ENCODE results near the gene ZNF586. TPM values are rescaled to one million over a fixed set of nuclear protein-coding genes. Genes with fewer than 3 reads are reported as not detected.
A peak's percentile ranks its signal among the peaks of the same experiment; 100 is the strongest.

Gene ZNF586
- total RNA-seq, 1 experiment from 2014 or later, result 13.2 TPM

DNA sequence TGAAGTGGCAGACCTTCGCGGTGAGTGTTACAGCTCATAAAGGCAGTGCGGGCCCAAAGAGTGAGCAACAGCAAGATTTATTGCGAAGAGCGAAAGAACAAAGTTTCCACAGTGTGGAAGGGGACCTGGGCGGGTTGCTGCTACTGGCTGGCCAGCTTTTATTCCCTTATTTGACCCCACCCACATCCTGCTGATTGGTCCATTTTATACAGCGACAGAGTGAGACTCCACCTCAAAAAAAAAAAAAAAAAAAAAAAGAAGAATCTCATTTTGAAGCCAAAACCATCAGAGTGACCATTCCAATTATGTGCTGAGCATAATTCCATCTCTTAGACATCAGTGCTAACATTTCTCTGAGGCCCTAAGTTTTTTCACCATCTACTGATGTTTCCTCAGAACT lies 47.2 kb downstream of the ZNF586 start:
- ChIA-PET CTCF (no interaction called here), POLR2A (ENCODE audit: unreplicated experiment) (no interaction called here)
- Histone ChIP-seq H3K9me3 (ENCODE audit: low read length) (no peaks in the 10 kb centered on the region), H3K4me1 (ENCODE audit: insufficient read depth, low read length) (peaks cover 17% of the 10 kb centered on the region), H3K36me3 (ENCODE audit: low read depth, low read length) (peaks cover 5% of the 10 kb centered on the region), H3K9ac (ENCODE audit: low read length) (no peak overlapping the region), H2AFZ (ENCODE audit: low read length) (no peak overlapping the region), H3K27me3 (ENCODE audit: low read length) (no peaks in the 10 kb centered on the region), H3K79me2 (ENCODE audit: low read length) (peaks cover 53% of the 10 kb centered on the region), H3K27ac (ENCODE audit: low read length) (no peak overlapping the region), H3F3A (ENCODE audit: low read length, unreplicated experiment) (no peaks in the 10 kb centered on the region), H3K9me2 (replicated peaks; ENCODE audit: low read length) (no peaks in the 10 kb centered on the region), H4K20me1 (ENCODE audit: low read length) (no peaks in the 10 kb centered on the region), H3K4me2 (ENCODE audit: low read length) (no peak overlapping the region), H3K4me3 (ENCODE audit: low read length) (no peak overlapping the region)
- no peak for TF ChIP-seq EZH2phosphoT487 (IDR thresholded peaks at IDR 0.05; ENCODE audit: borderline replicate concordance, low read length)
- TF ChIP-seq CTCF (conservative IDR thresholded peaks at IDR 0.05; ENCODE audit: low read depth, low read length), result no peak
- TF ChIP-seq EZH2 (IDR thresholded peaks at IDR 0.05; ENCODE audit: low read length, unreplicated experiment), result no peak
- ATAC-seq (no peak), DNase-seq (no peak)
- no TSS peak for BruUV-seq (replicated peaks)
- intact Hi-C loops (cut with micrococcal nuclease), result loop anchor here (10.0 kb wide), 2 partner anchors 182 to 338 kb away; partner anchors contain the start of genes ZNF211 and ZNF329

- no peak overlapping the region for H3K4me2 ChIP-seq (ENCODE audit: low read length)
- peaks cover 1% of the 10 kb centered on the region; the same call in 1 of the 2 replicates for H4K20me1 ChIP-seq (ENCODE audit: low read length)
- ChIA-PET POLR2A (ENCODE audit: unreplicated experiment) (no interaction called here), CTCF (no interaction called here)
- no peaks in the 10 kb centered on the region for H3K27me3 ChIP-seq (ENCODE audit: low read length)
- H3K4me1 ChIP-seq (ENCODE audit: insufficient read depth, low read length), result peaks cover 21% of the 10 kb centered on the region
- H3K4me3 ChIP-seq (ENCODE audit: low read length), result no peak overlapping the region
- ATAC-seq (no peak), DNase-seq (no peak)
- BruUV-seq (replicated peaks), result no TSS peak
- H3K9me3 ChIP-seq (ENCODE audit: low read length), result no peaks in the 10 kb centered on the region
- H3F3A ChIP-seq (ENCODE audit: low read length, unreplicated experiment), result no peaks in the 10 kb centered on the region
- H3K79me2 ChIP-seq (ENCODE audit: low read length), result peaks cover 55% of the 10 kb centered on the region
- no peak overlapping the region for H2AFZ ChIP-seq (ENCODE audit: low read length)
- no peak overlapping the region for H3K27ac ChIP-seq (ENCODE audit: low read length)
- H3K36me3 ChIP-seq (ENCODE audit: low read depth, low read length), result peaks cover 8% of the 10 kb centered on the region
- H3K9ac ChIP-seq (ENCODE audit: low read length), result no peak overlapping the region
- no peak for TF ChIP-seq EZH2 (IDR thresholded peaks at IDR 0.05; ENCODE audit: low read length, unreplicated experiment)
- TF ChIP-seq CTCF (conservative IDR thresholded peaks at IDR 0.05; ENCODE audit: low read depth, low read length), result no peak
- no peak for TF ChIP-seq EZH2phosphoT487 (IDR thresholded peaks at IDR 0.05; ENCODE audit: borderline replicate concordance, low read length)
- no peaks in the 10 kb centered on the region for H3K9me2 ChIP-seq (replicated peaks; ENCODE audit: low read length)
- intact Hi-C loops (cut with micrococcal nuclease), result loop anchor here (10.0 kb wide), 2 partner anchors 183 to 337 kb away; partner anchors contain the start of genes ZNF211 and ZNF329
These were observed 48.5 kb downstream of the ZNF586 start for GRCh38 chr19:57817976-57818375.

- ChIA-PET POLR2A (ENCODE audit: unreplicated experiment) (no interaction called here), CTCF (no interaction called here)
- Histone ChIP-seq H3K9me2 (replicated peaks; ENCODE audit: low read length) (no peaks in the 10 kb centered on the region), H3K4me3 (ENCODE audit: low read length) (no peak overlapping the region), H3K36me3 (ENCODE audit: low read depth, low read length) (peaks cover 12% of the 10 kb centered on the region), H3K27ac (ENCODE audit: low read length) (no peak overlapping the region), H2AFZ (ENCODE audit: low read length) (0 out of 2 replicates have a peak overlapping the region, but pooled peaks have one; percentile 74), H3F3A (ENCODE audit: low read length, unreplicated experiment) (no peaks in the 10 kb centered on the region), H3K79me2 (ENCODE audit: low read length) (peaks cover 56% of the 10 kb centered on the region), H3K27me3 (ENCODE audit: low read length) (no peaks in the 10 kb centered on the region), H3K4me1 (ENCODE audit: insufficient read depth, low read length) (peaks cover 21% of the 10 kb centered on the region), H3K9me3 (ENCODE audit: low read length) (no peaks in the 10 kb centered on the region), H3K4me2 (ENCODE audit: low read length) (peak overlapping the region; percentile 87; the same call in 1 of the 2 replicates), H3K9ac (ENCODE audit: low read length) (no peak overlapping the region), H4K20me1 (ENCODE audit: low read length) (peaks cover 5% of the 10 kb centered on the region; the same call in 1 of the 2 replicates)
- no TSS peak for BruUV-seq (replicated peaks)
- TF ChIP-seq EZH2 (IDR thresholded peaks at IDR 0.05; ENCODE audit: low read length, unreplicated experiment) (no peak), CTCF (conservative IDR thresholded peaks at IDR 0.05; ENCODE audit: low read depth, low read length) (no peak), EZH2phosphoT487 (IDR thresholded peaks at IDR 0.05; ENCODE audit: borderline replicate concordance, low read length) (no peak)
- ATAC-seq (no peak), DNase-seq (no peak)
- intact Hi-C loops (cut with micrococcal nuclease), result loop anchor here (10.0 kb wide), 2 partner anchors 184 to 336 kb away; partner anchors contain the start of genes ZNF211 and ZNF329
These were observed 48.9 kb downstream of the ZNF586 start for GRCh38 chr19:57818378-57818777.
